Ascending aorta (tissue), 2 donors: ENCODE results near the gene RAD51B. TPM values are rescaled to one million over a fixed set of nuclear protein-coding genes. Genes with fewer than 3 reads are reported as not detected.

Experiments
- DNase-seq, 2 donors: peaks; one replicate each; pipeline ENCODE4 v3.0.0-alpha.2; 2019; ENCODE audit warnings: low spot score in 2 of 2
- H3K27ac ChIP-seq, 2 donors: fragments of 200-600 bp; sonication (generic); one replicate each; pipeline ENCODE4 v1.5.1; 2016 to 2017; ENCODE audit warnings: mild to moderate bottlenecking in 1 of 2
- H3K27me3 ChIP-seq: fragments of 200-600 bp; sonication (generic); one replicate; pipeline ENCODE4 v1.5.1; 2017
- H3K36me3 ChIP-seq, 2 donors: fragments of 200-600 bp; sonication (generic); one replicate each; pipeline ENCODE4 v1.5.1; 2016
- H3K4me1 ChIP-seq, 2 donors: fragments of 200-600 bp; sonication (generic); one replicate each; pipeline ENCODE4 v1.5.1; 2016 to 2017; ENCODE audit warnings: mild to moderate bottlenecking in 1 of 2
- H3K4me3 ChIP-seq, 2 donors: fragments of 200-600 bp; sonication (generic); one replicate each; pipeline ENCODE4 v1.5.1; 2016 to 2017; ENCODE audit warnings: mild to moderate bottlenecking in 1 of 2
- H3K9me3 ChIP-seq, 2 donors: fragments of 200-600 bp; sonication (generic); one replicate each; pipeline ENCODE4 v1.5.1; 2016
- intact Hi-C: fragments of 100-400 bp; cut with DNase I; formaldehyde crosslinking; loops from one replicate; pipeline ENCODE4 v1.15.1; 2023
- total RNA-seq: library from RNA; depleted of rRNA; stranded (reverse); fragments of >200 nt; gene quantifications from one replicate; pipeline ENCODE4 v1.1.0, GENCODE V29; 2016
- TF ChIP-seq, protein P1 (sequence below), 3 experiments: fragments of 200-600 bp in 2 of 3; fragments of 450-650 bp in 1 of 3; sonication (generic) in 2 of 3; IDR thresholded peaks; one replicate each; pipeline ENCODE4 v1.5.1; 2016 to 2019; ENCODE audit warnings: antibody characterized with exemption in 3 of 3, mild to moderate bottlenecking in 1 of 3, moderate library complexity in 1 of 3

RAD51B gene
- total RNA-seq, 1 donor from 2014 or later, result not detected

- Histone ChIP-seq H3K27ac (peak overlapping the region in 1 of 2 donors; percentile 43), H3K36me3 (no peaks in the 10 kb centered on the region), H3K4me3 (no peak overlapping the region), H3K4me1 (peaks cover 4 to 6% of the 10 kb centered on the region in 2 donors), H3K9me3 (no peaks in the 10 kb centered on the region), H3K27me3 (no peaks in the 10 kb centered on the region)
- TF ChIP-seq, protein P1, sequence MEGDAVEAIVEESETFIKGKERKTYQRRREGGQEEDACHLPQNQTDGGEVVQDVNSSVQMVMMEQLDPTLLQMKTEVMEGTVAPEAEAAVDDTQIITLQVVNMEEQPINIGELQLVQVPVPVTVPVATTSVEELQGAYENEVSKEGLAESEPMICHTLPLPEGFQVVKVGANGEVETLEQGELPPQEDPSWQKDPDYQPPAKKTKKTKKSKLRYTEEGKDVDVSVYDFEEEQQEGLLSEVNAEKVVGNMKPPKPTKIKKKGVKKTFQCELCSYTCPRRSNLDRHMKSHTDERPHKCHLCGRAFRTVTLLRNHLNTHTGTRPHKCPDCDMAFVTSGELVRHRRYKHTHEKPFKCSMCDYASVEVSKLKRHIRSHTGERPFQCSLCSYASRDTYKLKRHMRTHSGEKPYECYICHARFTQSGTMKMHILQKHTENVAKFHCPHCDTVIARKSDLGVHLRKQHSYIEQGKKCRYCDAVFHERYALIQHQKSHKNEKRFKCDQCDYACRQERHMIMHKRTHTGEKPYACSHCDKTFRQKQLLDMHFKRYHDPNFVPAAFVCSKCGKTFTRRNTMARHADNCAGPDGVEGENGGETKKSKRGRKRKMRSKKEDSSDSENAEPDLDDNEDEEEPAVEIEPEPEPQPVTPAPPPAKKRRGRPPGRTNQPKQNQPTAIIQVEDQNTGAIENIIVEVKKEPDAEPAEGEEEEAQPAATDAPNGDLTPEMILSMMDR (IDR thresholded peaks at IDR 0.05), result no peak
- intact Hi-C loops, result no loop called here
- DNase-seq, result no peak
Measured at GRCh38 chr14:68268197-68268596, 448.6 kb downstream of the RAD51B start.

- H3K4me1 ChIP-seq, result peaks cover 4 to 6% of the 10 kb centered on the region in 2 donors
- peak overlapping the region; percentile 20 to 55 for H3K27ac ChIP-seq
- DNase-seq, result no peak
- intact Hi-C loops, result no loop called here
- no peaks in the 10 kb centered on the region for H3K27me3 ChIP-seq
- TF ChIP-seq, protein P1 (IDR thresholded peaks at IDR 0.05), result no peak
- no peak overlapping the region for H3K4me3 ChIP-seq
- H3K9me3 ChIP-seq, result no peaks in the 10 kb centered on the region
- H3K36me3 ChIP-seq, result no peaks in the 10 kb centered on the region
Measured at GRCh38 chr14:68268719-68269118, 449.1 kb downstream of the RAD51B start.

DNA sequence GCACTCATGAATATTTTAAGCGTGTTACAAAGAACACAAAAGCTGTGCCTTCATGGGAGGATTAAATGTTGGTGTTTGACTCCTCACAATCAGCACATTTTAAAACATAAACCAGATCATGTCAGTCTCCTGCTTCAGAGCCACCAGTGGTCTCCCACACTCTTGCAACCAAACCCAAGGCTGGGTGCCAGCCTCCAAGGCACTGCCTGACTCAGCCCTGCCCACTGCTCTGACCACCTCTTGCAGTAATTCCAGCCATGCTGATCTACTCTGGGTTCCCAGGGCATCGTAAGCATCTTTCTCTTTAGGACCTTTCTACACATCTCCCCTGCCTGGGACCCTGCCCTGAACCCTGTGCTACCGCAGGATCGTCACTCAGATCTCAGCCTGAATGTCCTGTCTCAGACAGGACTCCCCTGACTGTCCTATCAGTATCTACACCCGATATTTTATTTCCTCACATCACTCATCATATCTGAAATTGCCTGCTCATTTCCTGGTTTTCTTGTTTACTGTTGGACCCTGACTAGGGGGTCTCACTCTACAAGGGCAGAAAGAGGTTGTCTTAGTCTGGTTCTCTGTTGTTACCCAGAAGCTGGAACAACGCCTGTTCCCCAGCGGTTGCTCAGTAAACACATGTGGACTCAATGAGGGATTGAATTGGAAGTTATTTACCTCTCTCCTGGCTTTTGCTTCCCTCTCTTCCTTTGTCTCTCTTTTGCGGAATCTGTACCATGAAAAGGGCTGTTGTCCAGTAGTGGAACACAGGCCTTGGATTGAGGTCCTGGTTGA lies 449.8 kb downstream of the RAD51B start:
- no peak for DNase-seq
- H3K4me1 ChIP-seq, result peaks cover 4 to 6% of the 10 kb centered on the region in 2 donors
- no peak overlapping the region for H3K4me3 ChIP-seq
- TF ChIP-seq, protein P1 (IDR thresholded peaks at IDR 0.05), result no peak
- H3K27ac ChIP-seq, result peak overlapping the region; percentile 20 to 55
- H3K9me3 ChIP-seq, result no peaks in the 10 kb centered on the region
- intact Hi-C loops, result no loop called here
- H3K36me3 ChIP-seq, result no peaks in the 10 kb centered on the region
- no peaks in the 10 kb centered on the region for H3K27me3 ChIP-seq

- H3K27ac ChIP-seq, result no peak overlapping the region
Measured at GRCh38 chr14:68270342-68270741, 450.8 kb downstream of the RAD51B start.

DNA sequence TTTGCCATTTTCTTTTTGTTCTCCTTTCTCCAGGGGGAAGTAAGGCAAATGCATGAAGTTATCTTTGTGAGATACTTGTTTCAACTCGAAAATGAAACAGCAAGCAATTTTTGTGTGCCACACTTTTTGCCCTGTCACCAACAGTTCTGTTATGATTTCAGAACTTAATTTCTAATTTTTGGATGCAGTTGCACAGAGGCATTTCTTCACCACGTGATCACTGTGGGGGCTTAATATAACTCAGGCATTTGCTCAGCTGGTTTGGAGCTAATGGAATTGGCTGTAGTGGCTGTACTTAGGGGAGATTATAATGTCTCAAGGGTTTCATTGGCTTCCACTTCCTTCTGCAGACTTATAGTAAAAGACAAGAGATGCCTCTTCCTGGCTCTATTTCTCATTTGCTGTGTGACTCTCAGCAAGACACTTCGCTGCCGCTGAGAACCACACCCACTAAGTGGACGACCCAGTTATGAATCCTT lies 452.4 kb downstream of the RAD51B start:
- Histone ChIP-seq H3K9me3 (no peaks in the 10 kb centered on the region), H3K27ac (no peak overlapping the region), H3K27me3 (no peaks in the 10 kb centered on the region), H3K4me3 (no peak overlapping the region), H3K36me3 (no peaks in the 10 kb centered on the region), H3K4me1 (peaks cover 4 to 6% of the 10 kb centered on the region in 2 donors)
- intact Hi-C loops, result no loop called here
- TF ChIP-seq, protein P1 (IDR thresholded peaks at IDR 0.05), result no peak
- no peak for DNase-seq

More at GRCh38 chr14:68270342-68270741, 450.8 kb downstream of the RAD51B start:
- peaks cover 4 to 6% of the 10 kb centered on the region in 2 donors for H3K4me1 ChIP-seq
- DNase-seq, result no peak
- H3K9me3 ChIP-seq, result no peaks in the 10 kb centered on the region
- H3K36me3 ChIP-seq, result no peaks in the 10 kb centered on the region
- intact Hi-C loops, result no loop called here
- H3K4me3 ChIP-seq, result no peak overlapping the region
- H3K27me3 ChIP-seq, result no peaks in the 10 kb centered on the region
- TF ChIP-seq, protein P1 (IDR thresholded peaks at IDR 0.05), result no peak
